ENCODE data around the gene KDM2A. TPM values are rescaled to one million over a fixed set of nuclear protein-coding genes. Genes with fewer than 3 reads are reported as not detected.

The KDM2A gene
- total and polyA plus RNA-seq, 2 donors (not counting 3 experiments of a cell fraction or from before 2014, with no cell fraction given), result 72.2 to 79.5 TPM

GRCh38 chr11:67278939-67279588 is 160.0 kb downstream of the KDM2A start:
- Histone ChIP-seq H2AFZ (ENCODE audit: low read depth, low read length) (no peak overlapping the region), H3K4me1 (ENCODE audit: control insufficient read depth, extremely low read depth, insufficient read depth, low read length) (peaks cover 17% of the 10 kb centered on the region), H3K27me3 (ENCODE audit: control insufficient read depth in 2 of 2, insufficient read depth in 2 of 2, low read length in 2 of 2) (no peaks in the 10 kb centered on the region), H3K9me1 (replicated peaks; ENCODE audit: control insufficient read depth, extremely low read depth, insufficient read depth, low read length) (no peaks in the 10 kb centered on the region), H3K4me2 (ENCODE audit: insufficient read depth, low read length) (no peak overlapping the region), H3K9ac (replicated peaks; ENCODE audit: extremely low read depth, insufficient read depth, low read length) (no peak overlapping the region), H4K20me1 (replicated peaks; ENCODE audit: control insufficient read depth, extremely low read depth, insufficient read depth, low read length) (no peaks in the 10 kb centered on the region), H3K9me3 (replicated peaks; ENCODE audit: control insufficient read depth, insufficient read depth, low read length) (no peaks in the 10 kb centered on the region), H3K79me2 (ENCODE audit: control insufficient read depth, insufficient read depth, low read length) (peaks cover 30% of the 10 kb centered on the region), H3K36me3 (ENCODE audit: control insufficient read depth in 2 of 2, extremely low read depth in 1 of 2, insufficient read depth in 2 of 2, low read length in 2 of 2) (peaks cover 8 to 50% of the 10 kb centered on the region in 2 experiments), H3K4me3 (replicated peaks in 1 of 3; ENCODE audit: insufficient read depth in 1 of 3, low read depth in 1 of 3, low read length in 3 of 3) (no peak overlapping the region), H3K27ac (ENCODE audit: insufficient read depth, low read depth, low read length) (no peak overlapping the region)
- BruUV-seq (replicated peaks), result no TSS peak
- intact Hi-C loops (cut with micrococcal nuclease), result no loop called here
- no peak for DNase-seq (ENCODE audit: low read depth, low spot score)
- ChIA-PET POLR2A (no interaction called here), CTCF (interaction anchor here (0.9 to 1.1 kb wide), 2 partner anchors 9 to 38 kb away, joined by 3 read pairs; no protein-coding TSS in a partner anchor)
- TF ChIP-seq MYC (IDR thresholded peaks at IDR 0.05; ENCODE audit: low read depth, low read length) (no peak), GATA2 (IDR thresholded peaks at IDR 0.05; ENCODE audit: insufficient read depth, insufficient read length, low read depth, low read length) (no peak), MAX (IDR thresholded peaks at IDR 0.05; ENCODE audit: insufficient read depth, insufficient read length) (no peak), CTCF (IDR thresholded peaks at IDR 0.05; ENCODE audit: extremely low read depth in 1 of 2, insufficient read depth in 1 of 2, low read depth in 1 of 2, low read length in 2 of 2) (no peak), POLR2AphosphoS5 (IDR thresholded peaks at IDR 0.05; ENCODE audit: insufficient read depth, low read depth, low read length) (no peak), JUN (IDR thresholded peaks at IDR 0.05; ENCODE audit: borderline replicate concordance, insufficient read depth, insufficient read length, low read depth) (no peak), POLR2A (IDR thresholded peaks at IDR 0.05; ENCODE audit: low read depth, low read length) (no peak), EZH2 (IDR thresholded peaks at IDR 0.05; ENCODE audit: borderline replicate concordance, low read depth, low read length, severe bottlenecking) (no peak), FOS (IDR thresholded peaks at IDR 0.05; ENCODE audit: borderline replicate concordance, insufficient read depth, low read length) (no peak)
- no peak for FAIRE-seq
- dilution Hi-C loops (cut with MboI; ENCODE audit: extremely low pct_ligation_motif_present, low sequenced_read_pairs), result no loop called here
